HG03196 (cell line): ENCODE data around the gene DSCAML1.

Experiments
- ATAC-seq: cut with Tn5 transposase; IDR thresholded peaks from one replicate; pipeline ENCODE4 v1.9.1; 2021; ENCODE audit not compliant: unreplicated experiment

Gene DSCAML1

DNA sequence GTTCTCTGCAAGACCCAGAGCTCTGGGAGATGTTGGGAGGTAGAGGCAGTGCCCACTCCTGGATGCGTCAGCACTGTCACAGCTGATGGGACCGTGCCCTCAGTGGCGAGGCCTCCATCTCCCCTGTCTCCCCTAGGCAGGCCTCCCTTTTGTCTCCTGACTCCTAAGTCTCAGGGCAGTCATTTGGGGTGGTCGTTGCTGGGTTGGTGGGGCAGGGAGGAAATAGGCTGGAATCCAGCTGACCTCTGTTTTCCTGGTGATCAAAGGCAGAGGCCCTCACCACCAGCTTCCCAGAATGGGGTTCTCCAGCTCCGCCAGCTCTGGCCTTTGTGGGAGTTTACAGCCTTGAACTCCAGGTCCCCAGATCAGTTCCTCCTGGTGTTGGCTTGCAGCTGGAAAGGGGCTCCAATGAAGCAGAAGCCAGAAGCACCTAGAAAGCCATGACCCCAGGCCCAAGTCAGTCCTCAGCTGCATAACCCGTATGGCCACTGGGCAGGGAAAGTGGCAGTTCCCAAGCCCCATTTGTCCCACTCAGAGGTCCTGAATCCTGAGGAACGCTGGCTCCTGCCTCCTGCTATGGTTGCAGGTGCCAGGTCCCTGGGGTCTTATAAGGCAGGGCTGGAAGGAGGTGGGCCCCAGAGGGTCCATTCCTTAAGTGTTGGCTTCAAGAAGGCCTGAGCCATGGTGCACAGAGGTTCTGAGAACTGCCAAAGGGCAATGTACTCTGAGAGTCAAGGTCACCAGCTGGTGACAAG is 34.8 kb upstream of the DSCAML1 start:
- no peak for ATAC-seq

DNA sequence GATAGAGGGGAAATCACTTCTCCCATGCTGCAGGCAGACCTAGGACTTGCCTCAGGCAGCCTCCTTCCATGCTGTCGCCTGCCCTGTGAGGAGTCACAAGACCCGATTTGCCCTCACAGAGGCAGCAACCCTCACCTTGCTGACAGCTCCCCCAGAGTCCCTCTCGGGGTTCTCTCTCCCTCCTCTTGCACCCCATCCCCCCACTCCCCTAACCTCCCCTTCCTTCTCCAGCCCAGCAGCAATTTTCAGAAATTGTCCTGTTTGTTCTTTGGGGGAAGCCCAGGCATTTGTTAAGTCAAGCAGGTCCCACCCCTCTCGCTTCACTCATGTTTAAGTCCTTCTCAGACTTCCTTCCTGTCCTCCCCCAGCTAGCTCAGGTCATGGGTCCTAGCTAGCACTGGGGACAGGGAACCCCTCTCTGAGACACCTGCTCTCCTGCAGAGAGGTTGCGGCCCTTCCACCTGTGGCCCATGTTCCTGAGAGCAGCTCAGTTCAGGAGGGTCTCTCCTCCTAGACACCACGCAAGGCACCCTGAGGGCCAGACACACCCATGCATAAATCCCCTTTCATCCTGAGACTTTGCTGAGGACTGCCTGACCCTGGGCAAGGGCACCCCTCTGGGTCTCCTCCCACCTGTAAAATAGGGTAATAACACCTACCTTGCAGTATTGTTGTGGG is 33.8 kb upstream of the DSCAML1 start:
- ATAC-seq = no peak

DNA sequence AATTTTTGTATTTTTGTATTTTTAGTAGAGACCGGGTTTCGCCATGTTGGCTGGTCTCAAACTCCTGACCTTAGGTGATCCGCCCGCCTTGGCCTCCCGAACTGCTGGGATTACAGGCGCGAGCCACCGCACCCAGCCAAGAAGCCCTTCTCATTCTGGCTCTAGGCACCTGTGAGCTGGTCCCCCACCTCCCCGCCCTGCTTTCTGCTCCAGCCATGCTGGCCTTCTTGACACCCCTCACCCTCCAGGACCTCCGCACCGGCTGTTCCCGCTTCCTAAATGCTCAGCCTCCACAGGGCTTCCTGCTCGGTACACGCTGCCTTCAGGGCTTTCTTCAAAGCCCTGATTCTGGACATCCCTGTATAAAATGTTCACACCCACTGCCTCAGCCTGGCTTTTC is 33.1 kb upstream of the DSCAML1 start:
- ATAC-seq = no peak

DNA sequence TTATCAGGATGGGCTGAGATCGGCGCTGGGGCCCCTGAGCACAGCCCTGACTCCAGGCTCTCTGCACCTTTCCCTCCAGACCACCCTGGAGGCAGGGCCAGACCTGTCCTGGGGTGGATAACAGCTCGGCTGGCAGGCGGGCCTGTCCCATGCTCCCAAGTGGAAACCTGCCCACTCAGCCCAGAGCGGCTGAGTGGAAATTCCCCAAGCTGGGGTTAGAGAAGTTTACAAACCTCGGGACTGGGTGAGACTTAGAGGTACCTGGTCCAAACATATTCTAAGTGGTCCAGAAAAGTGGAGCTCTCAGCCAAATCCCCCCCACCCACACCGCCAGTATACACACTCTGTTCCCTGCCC is 32.3 kb upstream of the DSCAML1 start:
- no peak for ATAC-seq

DNA sequence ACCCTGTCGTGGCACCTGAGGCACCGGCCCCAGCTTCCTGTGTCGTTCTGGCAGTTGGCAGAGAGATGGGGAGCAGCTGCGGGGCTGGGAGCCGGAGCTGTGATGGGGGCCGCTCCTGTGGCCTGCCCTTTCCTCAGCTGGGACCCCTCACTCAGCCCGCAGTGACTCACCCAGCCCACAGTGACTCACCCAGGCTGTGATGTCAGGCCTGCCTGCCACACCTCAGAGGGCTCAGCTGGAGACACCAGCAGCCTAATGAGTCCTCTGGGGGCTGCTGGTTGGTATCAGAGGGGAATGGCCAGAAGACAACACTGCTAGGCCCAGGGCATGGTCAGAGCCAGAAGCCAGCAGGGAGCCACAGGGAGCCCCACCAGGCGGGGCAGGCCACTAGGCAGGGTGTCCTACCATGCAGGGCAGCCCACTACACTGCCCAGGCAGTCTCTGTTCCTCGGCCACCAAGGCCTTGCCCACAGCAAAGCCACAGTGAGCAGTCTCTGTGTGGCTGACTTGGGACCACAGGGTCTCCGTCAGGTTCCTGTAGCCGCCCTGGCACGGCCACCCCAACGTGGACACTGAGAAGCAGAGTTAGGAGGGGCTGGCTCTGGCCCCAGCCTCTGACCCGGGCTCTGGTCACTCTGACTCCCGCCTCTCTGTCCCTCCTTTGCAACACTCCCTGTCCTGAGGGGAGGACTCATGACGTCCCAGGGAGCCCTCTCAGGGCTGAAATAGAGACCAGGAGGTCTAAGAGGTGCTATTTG is 31.8 kb upstream of the DSCAML1 start:
- ATAC-seq = peak; percentile 60

DNA sequence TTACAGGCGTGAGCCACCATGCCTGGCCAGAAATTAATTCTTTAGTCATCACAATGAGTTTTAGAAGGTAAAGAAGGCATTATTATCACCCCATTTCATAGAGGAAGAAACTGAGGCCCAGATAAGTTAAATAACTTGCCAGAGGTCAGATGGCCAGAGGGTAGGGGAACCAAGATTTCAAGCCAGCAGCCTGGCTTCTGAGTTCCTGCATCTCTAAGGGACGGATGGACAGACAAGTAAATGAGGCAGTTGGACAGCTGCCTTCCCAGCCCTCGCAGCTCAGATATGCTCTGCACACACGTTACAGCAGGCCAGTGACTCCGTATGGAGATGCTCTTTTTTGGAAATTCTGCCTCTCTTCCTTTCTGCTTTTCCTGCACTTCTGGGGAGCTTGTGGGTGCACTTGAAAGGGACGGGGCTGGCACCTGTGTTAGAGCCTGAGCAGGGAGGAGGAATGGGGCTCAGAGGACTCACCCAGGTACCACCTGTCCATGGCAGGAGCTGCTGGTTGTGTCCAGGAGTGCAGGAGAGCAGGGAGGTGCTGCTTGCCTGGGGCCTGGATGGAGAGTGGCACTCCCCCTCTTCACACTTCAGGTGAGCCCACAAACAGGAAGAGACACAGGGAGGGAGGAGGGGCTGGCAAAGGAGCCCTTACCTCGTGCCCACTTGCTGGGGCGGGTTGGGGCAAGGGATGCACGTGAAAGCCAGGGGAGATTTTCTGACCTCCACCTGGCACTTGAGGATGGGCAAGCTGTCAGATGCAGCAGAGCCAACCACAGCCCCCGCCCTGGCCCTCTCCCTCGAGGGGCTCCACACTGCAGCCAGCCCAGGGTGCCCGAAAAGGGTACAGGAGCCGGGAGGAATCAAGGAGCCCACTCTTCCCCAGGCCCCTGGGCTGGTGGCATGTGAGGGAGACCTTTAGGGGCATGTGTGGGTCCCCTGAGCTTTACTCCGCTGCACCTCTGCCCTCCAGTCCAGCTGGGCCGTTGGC is 30.8 kb upstream of the DSCAML1 start:
- ATAC-seq = no peak

DNA sequence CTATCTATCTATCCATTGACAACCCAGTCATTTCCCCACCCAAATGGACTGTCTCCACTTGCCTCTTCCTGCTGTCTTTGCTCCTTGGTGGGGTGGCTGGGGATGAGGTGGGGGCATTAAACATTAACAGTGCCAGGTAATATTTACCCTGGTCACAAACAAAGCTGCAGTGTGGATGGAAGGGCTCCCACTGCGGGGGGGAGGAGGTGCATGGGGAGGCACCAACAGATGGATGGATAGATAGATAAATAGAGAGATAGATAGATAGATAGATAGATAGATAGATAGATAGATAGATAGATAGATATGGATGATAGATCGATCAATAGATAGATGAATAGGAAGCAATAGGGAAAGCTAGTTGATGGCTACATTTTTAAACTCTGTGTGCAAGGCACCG is 29.8 kb upstream of the DSCAML1 start:
- no peak for ATAC-seq

DNA sequence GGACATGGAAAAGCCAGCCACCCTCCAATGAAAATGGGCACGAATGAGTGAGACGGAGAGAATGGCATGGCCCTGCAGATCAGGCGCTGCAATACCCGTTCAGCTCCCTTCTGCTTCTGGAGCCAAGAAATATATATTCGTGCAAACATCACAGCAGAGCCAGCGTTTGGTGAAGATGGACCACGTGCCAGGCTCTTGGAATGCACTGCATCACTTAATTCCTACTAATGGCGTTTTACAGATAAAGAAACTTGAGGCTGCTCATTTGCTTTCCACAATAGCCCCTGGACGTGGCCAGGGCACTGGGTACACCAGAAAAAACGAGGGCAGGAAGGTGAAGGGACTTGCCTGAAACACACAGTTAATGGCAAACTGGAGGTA is 29.2 kb upstream of the DSCAML1 start:
- ATAC-seq = no peak

DNA sequence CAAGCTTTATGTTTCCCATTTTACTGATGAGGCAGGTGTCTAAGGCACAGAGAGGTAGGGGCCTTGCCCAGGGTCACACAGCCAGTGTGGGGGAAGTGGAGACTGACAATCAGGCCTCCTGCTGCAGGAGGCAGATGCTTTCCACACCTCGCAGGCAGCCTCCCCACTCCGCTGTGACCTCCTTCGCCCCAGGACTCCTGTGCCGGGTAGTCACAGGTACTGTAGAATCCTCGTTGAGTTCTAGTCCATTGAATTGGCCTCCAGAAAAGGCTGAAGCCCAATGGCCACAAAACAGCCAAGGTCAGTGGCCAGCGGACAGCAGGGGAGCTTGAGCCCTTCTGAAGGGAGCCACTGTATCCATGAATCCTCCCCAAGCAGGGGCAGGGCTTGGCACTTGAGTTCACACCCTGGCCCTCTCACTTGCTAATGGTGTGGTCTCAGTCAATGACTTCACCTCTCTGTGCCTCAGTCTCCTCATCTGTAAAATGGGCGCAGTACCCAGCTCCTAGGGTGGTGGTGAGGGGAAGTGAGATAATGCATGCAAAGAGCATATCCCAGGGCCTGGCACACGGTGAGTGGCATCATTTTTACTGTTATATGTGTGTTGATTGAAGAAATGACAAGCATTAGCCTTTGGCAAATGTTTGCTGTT is 28.6 kb upstream of the DSCAML1 start:
- no peak for ATAC-seq

DNA sequence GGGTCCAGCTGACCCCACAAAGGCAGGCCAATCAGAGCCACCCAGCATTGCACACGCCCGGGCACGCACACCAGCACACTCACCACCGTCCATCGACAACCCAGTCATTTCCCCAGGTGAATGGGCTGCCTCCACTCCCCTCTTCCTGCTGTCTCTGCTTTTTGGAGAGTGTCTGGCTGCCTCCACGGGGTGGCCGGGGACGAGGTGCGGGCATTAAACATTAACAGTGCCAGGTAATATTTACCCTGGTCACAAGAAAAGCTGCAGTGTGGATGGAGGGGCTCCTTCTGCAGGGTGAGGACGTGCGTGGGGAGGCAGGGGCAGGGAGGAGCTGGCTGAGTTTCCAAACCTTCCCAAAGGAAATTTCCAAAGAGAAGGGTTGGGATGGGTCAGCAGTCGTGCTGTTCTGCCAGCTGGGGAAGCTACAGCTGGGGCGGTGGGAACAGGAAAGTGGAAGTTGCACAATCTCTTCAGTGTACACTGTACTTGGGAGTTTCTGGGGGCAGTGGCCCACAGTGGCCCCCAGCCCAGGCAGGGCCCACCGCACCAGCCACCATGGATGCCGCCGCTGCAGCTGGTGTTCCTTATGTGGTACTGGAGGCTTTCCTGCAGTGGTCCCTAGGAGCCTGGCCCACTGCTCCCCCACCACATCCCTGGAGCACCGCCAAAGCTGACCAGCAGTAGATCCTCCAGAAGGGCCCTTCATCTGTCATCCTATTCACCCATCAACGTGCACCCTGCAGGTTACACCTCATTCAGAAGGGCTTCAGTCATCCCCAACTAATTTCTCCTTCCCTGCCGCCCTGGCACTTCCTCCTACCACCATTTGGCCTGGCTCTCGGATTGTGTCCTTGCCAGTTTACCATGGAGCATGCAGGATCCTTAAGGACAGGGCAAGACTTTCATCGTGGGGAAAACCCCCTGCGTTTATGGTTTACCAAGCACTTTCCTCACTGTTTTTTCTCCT is 27.8 kb upstream of the DSCAML1 start, which contains the start of gene FXYD2:
TSS of gene FXYD2 (minus strand) at position 174 of the 967 bp plus-strand sequence. CDS start at position 108, 66 bp downstream.
- no peak for ATAC-seq

DNA sequence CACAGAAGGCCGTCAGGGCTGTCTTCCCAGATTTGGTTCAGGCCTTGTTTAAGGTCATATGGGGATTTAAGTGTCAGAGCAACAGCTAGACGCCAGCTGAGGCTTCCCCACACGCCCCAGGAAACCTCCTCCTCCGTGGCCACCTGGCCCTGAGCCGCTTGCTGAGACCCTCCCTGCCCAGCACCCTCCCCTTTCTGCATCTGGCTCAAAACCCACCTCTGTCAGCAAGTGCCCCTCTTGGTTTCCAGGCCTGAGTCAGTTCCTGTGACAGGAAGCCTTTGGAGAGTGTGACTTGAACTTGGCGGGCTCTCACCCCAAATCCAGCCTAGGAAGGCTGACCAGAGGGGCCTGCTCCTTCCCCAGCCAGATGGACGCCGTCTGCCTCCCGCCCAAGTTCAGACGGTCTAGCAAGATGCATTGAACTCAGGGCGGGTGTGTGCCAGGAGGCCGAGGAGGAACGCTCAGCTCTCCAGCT is 27.0 kb upstream of the DSCAML1 start:
- ATAC-seq = no peak

DNA sequence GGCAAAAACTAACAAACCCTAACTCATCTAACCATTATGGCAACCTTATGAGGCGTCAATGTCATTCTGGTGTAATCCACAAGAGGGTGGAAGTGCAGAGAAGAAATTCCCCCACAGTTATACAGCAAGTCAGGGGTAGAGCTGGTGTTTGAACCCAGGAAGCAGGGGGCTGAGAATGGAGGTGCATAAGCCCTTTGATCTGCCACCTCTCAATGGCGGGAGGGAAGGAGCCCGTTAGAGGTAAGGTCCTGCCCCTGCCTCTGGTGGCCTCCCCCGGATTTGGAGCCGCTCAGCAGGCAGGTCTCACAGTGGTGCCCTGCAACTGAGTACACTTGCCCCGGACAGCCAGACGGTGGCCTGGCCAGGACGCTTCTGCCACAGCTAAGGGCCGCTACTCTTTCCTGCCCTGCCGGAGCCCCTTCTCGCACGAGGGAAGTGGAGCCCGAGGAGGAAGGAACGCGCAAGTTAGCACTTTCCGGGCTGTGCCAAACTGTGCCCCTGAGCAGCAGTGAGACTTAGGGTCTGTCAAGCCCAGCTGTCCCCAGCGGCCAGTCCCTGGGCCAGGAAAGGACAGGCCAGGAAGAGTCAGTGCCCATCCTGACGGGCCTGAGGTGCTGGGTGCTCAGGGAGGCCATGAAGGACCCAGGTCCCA is 26.4 kb upstream of the DSCAML1 start:
- no peak for ATAC-seq

DNA sequence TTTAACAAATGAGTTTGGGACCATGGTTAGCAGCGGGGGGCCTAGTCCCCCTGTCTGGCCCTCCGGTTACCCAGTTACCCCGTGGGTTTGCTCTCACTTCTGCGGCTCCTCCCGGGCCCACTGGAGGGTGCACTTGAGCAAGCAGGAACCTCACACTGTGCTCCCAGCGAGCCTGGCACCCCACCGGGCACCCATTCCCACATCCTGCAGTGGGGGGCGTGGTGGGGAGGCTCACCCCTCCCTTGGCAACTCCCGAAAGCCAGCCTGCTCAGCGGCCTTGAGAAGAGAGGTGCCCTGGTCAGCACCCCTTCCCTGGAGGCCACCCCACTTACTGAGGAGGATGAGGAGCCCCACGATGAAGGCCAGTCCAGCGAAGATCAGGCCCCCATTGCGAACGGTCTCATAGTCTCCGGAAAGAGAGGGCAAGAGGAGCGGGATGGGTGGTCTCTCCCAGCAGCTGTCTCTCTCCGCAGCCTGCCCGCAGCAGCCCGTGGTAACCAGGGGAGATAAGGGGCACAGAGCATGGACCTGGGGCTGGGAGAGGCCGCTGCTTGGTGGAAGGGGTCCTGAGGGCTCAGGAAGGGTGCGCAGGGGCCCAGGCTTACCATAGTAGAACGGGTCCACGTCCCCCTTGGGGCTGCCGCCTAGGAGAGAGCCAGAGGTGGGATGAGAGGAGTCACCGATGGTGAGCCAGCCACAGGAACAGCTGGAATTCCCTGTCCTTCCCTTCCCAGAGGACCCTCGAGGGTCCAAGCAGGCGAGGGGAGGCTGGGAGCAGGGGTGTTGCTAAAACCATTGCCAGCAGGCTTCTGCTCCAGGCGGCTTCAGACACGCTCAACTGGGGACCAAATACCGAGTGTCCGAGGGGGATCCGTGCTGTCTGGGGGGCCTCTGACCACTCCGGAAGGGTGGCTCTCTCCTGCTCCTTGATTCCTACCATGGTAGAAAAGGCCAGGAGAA is 25.3 kb upstream of the DSCAML1 start:
- ATAC-seq = no peak

DNA sequence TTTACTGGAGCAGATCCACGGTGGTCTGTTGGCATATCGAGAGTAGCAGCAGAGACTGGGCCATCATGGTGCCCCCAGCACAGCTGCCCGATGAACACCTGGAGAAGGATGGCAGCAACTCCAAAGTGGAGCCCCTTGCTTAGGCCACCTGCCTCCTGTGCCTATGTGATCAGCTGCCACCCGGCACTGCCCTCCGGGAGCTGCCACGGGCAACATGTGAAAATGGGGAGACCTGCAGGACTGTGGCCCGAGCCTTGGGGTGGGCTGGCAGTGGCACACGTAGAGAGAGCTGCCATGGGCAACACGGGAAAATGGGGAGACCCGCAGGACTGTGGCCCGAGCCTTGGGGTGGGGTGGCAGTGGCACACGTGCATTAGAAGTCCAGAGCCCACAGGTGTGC is 24.4 kb upstream of the DSCAML1 start:
- no peak for ATAC-seq

DNA sequence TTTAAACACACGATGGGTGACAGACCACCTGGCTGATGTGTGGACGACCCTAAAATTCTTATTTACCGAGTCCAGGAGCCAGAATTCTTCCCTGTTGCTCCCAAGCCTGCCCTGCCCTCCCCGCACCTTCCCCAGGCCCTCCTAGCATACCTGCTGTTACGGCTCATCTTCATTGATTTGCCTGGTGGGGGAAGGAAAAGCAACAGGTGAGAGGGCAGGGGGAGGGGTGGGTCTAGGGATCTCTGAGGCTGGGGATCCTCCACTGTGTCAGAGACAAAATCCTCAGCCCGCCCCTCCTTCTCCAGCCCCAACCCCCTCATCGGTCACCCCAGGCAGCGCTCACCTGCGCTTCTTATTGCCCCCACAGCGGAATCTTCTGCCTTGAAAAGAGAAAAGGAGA is 23.5 kb upstream of the DSCAML1 start:
- no peak for ATAC-seq

DNA sequence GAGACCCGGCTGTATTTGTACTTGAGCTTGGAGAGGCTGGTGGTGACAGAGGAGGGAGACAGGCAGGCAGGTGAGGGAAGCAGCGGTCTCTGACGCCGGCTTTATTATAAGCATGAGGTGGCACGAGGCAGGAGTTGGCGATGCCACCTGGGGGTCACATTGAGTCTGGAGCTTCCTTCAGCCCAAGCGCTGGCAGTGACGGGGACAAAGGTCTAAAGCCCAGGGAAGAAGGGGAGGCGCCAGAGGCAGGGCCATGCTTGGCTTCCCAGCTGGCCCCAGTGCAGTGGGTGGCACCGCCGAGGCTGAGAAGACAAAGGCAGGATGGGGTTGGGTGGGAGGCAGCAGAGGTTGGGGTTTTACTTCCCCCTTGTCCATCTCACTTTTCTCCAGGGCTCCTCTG is 23.1 kb upstream of the DSCAML1 start:
- ATAC-seq = no peak
